IMR-90 (cell line): ENCODE data around the gene ANKRD6. TPM values are rescaled to one million over a fixed set of nuclear protein-coding genes. Genes with fewer than 3 reads are reported as not detected.

Experiments used
- ATAC-seq: fragments of 200-7000 bp; cut with Tn5 transposase; 2 replicates; pipeline ENCODE4 v1.9.1; 2020; ENCODE audit warnings: low read depth, mild to moderate bottlenecking, moderate library complexity
- BruUV-seq: library from RNA; stranded (reverse); fragments of 400-500 nt; replicated peaks from 2 replicates; lab custom pipeline; 2021; lab: Mats Ljungman, UMichigan
- CTCF ChIA-PET: fragments of 300-600 bp; formaldehyde crosslinking; extraction: SDS; loops from one replicate; lab custom pipeline; 2021; ENCODE audit warnings: antibody characterized with exemption; lab: Yijun Ruan, JAX
- POLR2A ChIA-PET: fragments of 300-600 bp; sonication (Branson Sonifier 250); formaldehyde crosslinking; loops from one replicate; lab custom pipeline; 2022; ENCODE audit warnings: antibody characterized with exemption; ENCODE audit not compliant: unreplicated experiment; lab: Charles Lee
- DNase-seq: peaks from one replicate; pipeline ENCODE4 v3.0.0; 2013
- H2AFZ ChIP-seq: replicated peaks from 2 replicates; pipeline ENCODE3; 2013; ENCODE audit warnings: low read length, mild to moderate bottlenecking; ENCODE audit not compliant: poor library complexity
- H2AK5ac ChIP-seq: 2 replicates; pipeline ENCODE4 v1.6.1; 2013; ENCODE audit warnings: low read depth, low read length, inconsistent platforms
- H2AK9ac ChIP-seq: replicated peaks from 2 replicates; pipeline ENCODE3; 2013; ENCODE audit warnings: mild to moderate bottlenecking, low read depth, low read length, moderate library complexity; ENCODE audit not compliant: poor library complexity
- H2BK120ac ChIP-seq: 2 replicates; pipeline ENCODE4 v1.6.1; 2013; ENCODE audit warnings: low read depth, low read length, inconsistent platforms
- H2BK15ac ChIP-seq: 3 replicates; pipeline ENCODE4 v1.6.1; 2013; ENCODE audit warnings: low read depth, low read length, inconsistent platforms
- H2BK20ac ChIP-seq: 2 replicates; pipeline ENCODE4 v1.6.1; 2013; ENCODE audit warnings: low read depth, mild to moderate bottlenecking, inconsistent platforms, low read length, moderate library complexity
- H2BK5ac ChIP-seq: 2 replicates; pipeline ENCODE4 v1.6.1; 2013; ENCODE audit warnings: mild to moderate bottlenecking, low read depth, low read length, inconsistent platforms; ENCODE audit not compliant: poor library complexity, severe bottlenecking
- H3K14ac ChIP-seq: replicated peaks from 2 replicates; pipeline ENCODE4 v1.6.1; 2013; ENCODE audit warnings: low read depth, low read length, inconsistent platforms
- H3K18ac ChIP-seq: 2 replicates; pipeline ENCODE4 v1.6.1; 2013; ENCODE audit warnings: low read depth, low read length, control low read depth
- H3K23ac ChIP-seq: 2 replicates; pipeline ENCODE4 v1.6.1; 2013; ENCODE audit warnings: low read depth, low read length, inconsistent platforms
- H3K27ac ChIP-seq: 2 replicates; pipeline ENCODE4 v1.5.1; 2013; ENCODE audit warnings: mild to moderate bottlenecking, control low read depth, low read length; ENCODE audit not compliant: insufficient read depth
- H3K27me3 ChIP-seq: 2 replicates; pipeline ENCODE4 v1.6.1; 2013; ENCODE audit warnings: low read length; ENCODE audit not compliant: control insufficient read depth, insufficient read depth
- H3K36me3 ChIP-seq: 2 replicates; pipeline ENCODE4 v1.6.1; 2013; ENCODE audit warnings: low read length, mixed read lengths; ENCODE audit not compliant: control insufficient read depth, insufficient read depth
- H3K4ac ChIP-seq: 2 replicates; pipeline ENCODE4 v1.6.1; 2013; ENCODE audit warnings: low read depth, low read length, inconsistent platforms
- H3K4me1 ChIP-seq: 2 replicates; pipeline ENCODE4 v1.6.1; 2013; ENCODE audit warnings: low read length, mixed read lengths; ENCODE audit not compliant: control insufficient read depth, insufficient read depth
- H3K4me2 ChIP-seq: 2 replicates; pipeline ENCODE4 v1.6.1; 2013; ENCODE audit warnings: low read depth, mild to moderate bottlenecking, control low read depth, low read length, moderate library complexity
- H3K4me3 ChIP-seq: 2 replicates; pipeline ENCODE4 v1.5.1; 2013; ENCODE audit warnings: low read depth, mild to moderate bottlenecking, control low read depth, low read length, moderate library complexity; ENCODE audit not compliant: insufficient read depth
- H3K56ac ChIP-seq: 2 replicates; pipeline ENCODE4 v1.6.1; 2013; ENCODE audit warnings: low read length, inconsistent platforms; ENCODE audit not compliant: insufficient read depth; ENCODE audit errors: extremely low read depth
- H3K79me1 ChIP-seq, 2 experiments: 2 replicates each; pipeline ENCODE4 v1.6.1; 2013; ENCODE audit warnings: low read length in 2 of 2, inconsistent platforms in 1 of 2, low read depth in 1 of 2
- H3K9ac ChIP-seq: 2 replicates; pipeline ENCODE4 v1.6.1; 2013; ENCODE audit warnings: low read depth, low read length, control low read depth
- H3K9me1 ChIP-seq: 2 replicates; pipeline ENCODE4 v1.6.1; 2013; ENCODE audit warnings: low read length, inconsistent platforms; ENCODE audit not compliant: insufficient read depth
- H3K9me3 ChIP-seq: 2 replicates; pipeline ENCODE4 v1.6.1; 2013; ENCODE audit warnings: low read length; ENCODE audit not compliant: control insufficient read depth, insufficient read depth
- H4K20me1 ChIP-seq: 2 replicates; pipeline ENCODE4 v1.6.1; 2013; ENCODE audit warnings: low read length, inconsistent platforms; ENCODE audit not compliant: insufficient read depth
- H4K5ac ChIP-seq: 2 replicates; pipeline ENCODE4 v1.6.1; 2013; ENCODE audit warnings: mild to moderate bottlenecking, low read depth, low read length, control low read depth
- H4K8ac ChIP-seq, 2 experiments: 2 replicates each; pipeline ENCODE4 v1.6.1; 2013; ENCODE audit warnings: low read depth in 2 of 2, low read length in 2 of 2, control low read depth in 1 of 2, inconsistent platforms in 1 of 2
- H4K91ac ChIP-seq: 2 replicates; pipeline ENCODE4 v1.6.1; 2013; ENCODE audit warnings: low read depth, low read length, inconsistent platforms; ENCODE audit not compliant: insufficient read depth
- BHLHE40 ChIP-seq: fragments of 150-350 bp; IDR thresholded peaks from 2 replicates; pipeline ENCODE4 v1.6.1; 2016; ENCODE audit warnings: mild to moderate bottlenecking, low read depth, low read length
- CEBPB ChIP-seq: IDR thresholded peaks from 2 replicates; pipeline ENCODE4 v1.6.1; 2012; ENCODE audit warnings: low read depth, low read length, improper control_type of control experiment
- FOS ChIP-seq: fragments of 150-350 bp; IDR thresholded peaks from 2 replicates; pipeline ENCODE4 v1.6.1; 2016; ENCODE audit warnings: low read depth, low read length
- MAFK ChIP-seq: IDR thresholded peaks from 2 replicates; pipeline ENCODE4 v1.6.1; 2012; ENCODE audit warnings: low read depth, low read length, improper control_type of control experiment
- MAZ ChIP-seq: IDR thresholded peaks from 2 replicates; pipeline ENCODE4 v1.6.1; 2012; ENCODE audit warnings: low read depth, mild to moderate bottlenecking, low read length, improper control_type of control experiment, moderate library complexity, borderline replicate concordance
- NFE2L2 ChIP-seq: fragments of 150-350 bp; IDR thresholded peaks from 2 replicates; pipeline ENCODE4 v1.6.1; 2016; ENCODE audit warnings: low read depth, mild to moderate bottlenecking, low read length
- POLR2A ChIP-seq: IDR thresholded peaks from 2 replicates; pipeline ENCODE4 v1.6.1; 2012; ENCODE audit warnings: mild to moderate bottlenecking, low read depth, low read length
- RAD21 ChIP-seq: IDR thresholded peaks from 2 replicates; pipeline ENCODE4 v1.6.1; 2012; ENCODE audit warnings: low read length, improper control_type of control experiment
- RFX5 ChIP-seq: IDR thresholded peaks from 2 replicates; pipeline ENCODE4 v1.8.0; 2012; ENCODE audit warnings: low read depth, mild to moderate bottlenecking, low read length, moderate library complexity
- WGBS, 2 experiments: methylation state at CpG; one replicate each; pipeline versions ENCODE4 v1.1.5 to v1.1.7; 2013; ENCODE audit warnings: missing lambda C conversion rate in 2 of 2; ENCODE audit not compliant: insufficient read length in 1 of 2; ENCODE audit errors: extremely low coverage in 2 of 2; 5-methylcytosine and 5-hydroxymethylcytosine counted together
- dilution Hi-C: fragments of 300-500 bp; cut with HindIII; formaldehyde crosslinking; loops from one replicate; pipeline ENCODE4 v1.14.3; 2018; ENCODE audit warnings: low sequenced_read_pairs; ENCODE audit not compliant: unreplicated experiment
- in situ Hi-C: fragments of 300-500 bp; cut with MboI; formaldehyde crosslinking; loops from 3 replicates; pipeline ENCODE4 v1.14.3; 2019; ENCODE audit warnings: low sequenced_read_pairs, inconsistent platforms, mixed read lengths
- intact Hi-C: fragments of 100-400 bp; cut with micrococcal nuclease; formaldehyde crosslinking; loops from 2 replicates; pipeline ENCODE4 v1.10.0; 2022
- polyA plus RNA-seq, 3 experiments: library from polyadenylated mRNA; depleted of rRNA; stranded (reverse); fragments of >200 nt; gene quantifications; 2 replicates each; pipeline ENCODE4 v1.2.3, GENCODE V29; 2012; ENCODE audit warnings: low replicate concordance in 1 of 3
- total RNA-seq: library from RNA; depleted of rRNA; stranded (reverse); fragments of >200 nt; gene quantifications from 2 replicates; pipeline ENCODE4 v1.2.3, GENCODE V29; 2012
- TF ChIP-seq, protein P1 (sequence below): conservative IDR thresholded peaks from 2 replicates; pipeline ENCODE4 v1.5.1; 2012; ENCODE audit warnings: mild to moderate bottlenecking, low read depth, low read length, improper control_type of control experiment
- TF ChIP-seq, protein P2 (sequence below): fragments of 150-350 bp; IDR thresholded peaks from 2 replicates; pipeline ENCODE4 v1.6.1; 2017; ENCODE audit warnings: mild to moderate bottlenecking, antibody characterized with exemption, low read length, low read depth

ANKRD6 gene
- total and polyA plus RNA-seq, 2 of the 4 experiments (the other 2 are of a cell fraction): 0.12 to 0.18 TPM

- WGBS, 2 experiments: 27% methylated on average over 3 of the region's 7 CpGs; no CpG with 5 or more reads in 1 of the 2 experiments
- H3K9me1 ChIP-seq: no peaks in the 10 kb centered on the region
- no peak overlapping the region for H3K4ac ChIP-seq
- no peak overlapping the region for H4K8ac ChIP-seq
- POLR2A ChIA-PET: no interaction called here
- H2AK5ac ChIP-seq: no peak overlapping the region
- H2AFZ ChIP-seq: peak overlapping the region; percentile 23
- H2BK15ac ChIP-seq: no peak overlapping the region
- ATAC-seq (no peak), DNase-seq (no peak)
- dilution Hi-C loops: no loop called here
- no peak overlapping the region for H2BK120ac ChIP-seq
- H3K9ac ChIP-seq: no peak overlapping the region
- no peak overlapping the region for H2AK9ac ChIP-seq
- H3K27ac ChIP-seq: no peak overlapping the region
- H3K27me3 ChIP-seq: no peaks in the 10 kb centered on the region
- in situ Hi-C loops: loop anchor here (25.0 kb wide), 1 partner anchor 612 kb away; no protein-coding TSS in a partner anchor
- no peak overlapping the region for H3K23ac ChIP-seq
- no peak overlapping the region for H3K56ac ChIP-seq
- H3K4me1 ChIP-seq: no peaks in the 10 kb centered on the region
- CTCF ChIA-PET: interaction anchor here (0.6 kb wide), 1 partner anchor 11 kb away, joined by 4 read pairs; no protein-coding TSS in a partner anchor
- no peak overlapping the region for H3K18ac ChIP-seq
- no peaks in the 10 kb centered on the region for H3K9me3 ChIP-seq
- intact Hi-C loops: no loop called here
- TF ChIP-seq, protein P1, sequence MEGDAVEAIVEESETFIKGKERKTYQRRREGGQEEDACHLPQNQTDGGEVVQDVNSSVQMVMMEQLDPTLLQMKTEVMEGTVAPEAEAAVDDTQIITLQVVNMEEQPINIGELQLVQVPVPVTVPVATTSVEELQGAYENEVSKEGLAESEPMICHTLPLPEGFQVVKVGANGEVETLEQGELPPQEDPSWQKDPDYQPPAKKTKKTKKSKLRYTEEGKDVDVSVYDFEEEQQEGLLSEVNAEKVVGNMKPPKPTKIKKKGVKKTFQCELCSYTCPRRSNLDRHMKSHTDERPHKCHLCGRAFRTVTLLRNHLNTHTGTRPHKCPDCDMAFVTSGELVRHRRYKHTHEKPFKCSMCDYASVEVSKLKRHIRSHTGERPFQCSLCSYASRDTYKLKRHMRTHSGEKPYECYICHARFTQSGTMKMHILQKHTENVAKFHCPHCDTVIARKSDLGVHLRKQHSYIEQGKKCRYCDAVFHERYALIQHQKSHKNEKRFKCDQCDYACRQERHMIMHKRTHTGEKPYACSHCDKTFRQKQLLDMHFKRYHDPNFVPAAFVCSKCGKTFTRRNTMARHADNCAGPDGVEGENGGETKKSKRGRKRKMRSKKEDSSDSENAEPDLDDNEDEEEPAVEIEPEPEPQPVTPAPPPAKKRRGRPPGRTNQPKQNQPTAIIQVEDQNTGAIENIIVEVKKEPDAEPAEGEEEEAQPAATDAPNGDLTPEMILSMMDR: no peak
- TF ChIP-seq POLR2A (no peak), BHLHE40 (no peak), MAZ (no peak), FOS (no peak), RFX5 (no peak), MAFK (no peak), CEBPB (no peak), NFE2L2 (no peak), RAD21 (no peak)
- TF ChIP-seq, protein P2, sequence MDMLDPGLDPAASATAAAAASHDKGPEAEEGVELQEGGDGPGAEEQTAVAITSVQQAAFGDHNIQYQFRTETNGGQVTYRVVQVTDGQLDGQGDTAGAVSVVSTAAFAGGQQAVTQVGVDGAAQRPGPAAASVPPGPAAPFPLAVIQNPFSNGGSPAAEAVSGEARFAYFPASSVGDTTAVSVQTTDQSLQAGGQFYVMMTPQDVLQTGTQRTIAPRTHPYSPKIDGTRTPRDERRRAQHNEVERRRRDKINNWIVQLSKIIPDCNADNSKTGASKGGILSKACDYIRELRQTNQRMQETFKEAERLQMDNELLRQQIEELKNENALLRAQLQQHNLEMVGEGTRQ: no peak
- no peak overlapping the region for H3K4me2 ChIP-seq
- no peaks in the 10 kb centered on the region for H3K79me1 ChIP-seq
- H3K36me3 ChIP-seq: no peaks in the 10 kb centered on the region
- H3K14ac ChIP-seq: no peak overlapping the region
- BruUV-seq: no TSS peak
- H2BK20ac ChIP-seq: no peak overlapping the region
- no peak overlapping the region for H3K4me3 ChIP-seq
- H4K91ac ChIP-seq: no peak overlapping the region
- H4K20me1 ChIP-seq: no peaks in the 10 kb centered on the region
- no peak overlapping the region for H2BK5ac ChIP-seq
- no peak overlapping the region for H4K5ac ChIP-seq
Observed at GRCh38 chr6:89599727-89600126, 166.8 kb downstream of the ANKRD6 start.
